SK-N-SH (cell line): ENCODE data around the gene MYO15A. TPM values are rescaled to one million over a fixed set of nuclear protein-coding genes. Genes with fewer than 3 reads are reported as not detected.

Source experiments
- CTCF ChIA-PET: fragments of 300-600, 350-600 bp; formaldehyde crosslinking; extraction: SDS; loops from one replicate; lab custom pipeline; 2021; lab: Yijun Ruan, JAX
- POLR2A ChIA-PET: fragments of 350-600 bp; sonication (Branson Sonifier 250); formaldehyde crosslinking; extraction: SDS; loops from one replicate; lab custom pipeline; 2020; ENCODE audit warnings: antibody characterized with exemption, inconsistent platforms; lab: Yijun Ruan, JAX
- DNase-seq: peaks from one replicate; pipeline ENCODE4 v3.0.0; 2012
- H2AFZ ChIP-seq: fragments of 200-600 bp; sonication (generic); 2 replicates; pipeline ENCODE4 v1.8.1; 2016; ENCODE audit warnings: antibody characterized with exemption, mild to moderate bottlenecking, low read depth
- H3F3A ChIP-seq: fragments of 200-600 bp; sonication (generic); replicated peaks from 2 replicates; pipeline ENCODE3; 2016; ENCODE audit warnings: antibody characterized with exemption, mild to moderate bottlenecking; ENCODE audit not compliant: insufficient read depth
- H3K27ac ChIP-seq, 2 experiments: fragments of 200-500 bp in 1 of 2; fragments of 200-600 bp in 1 of 2; sonication (Bioruptor generic) in 1 of 2; sonication (generic), shearing (Covaris generic) in 1 of 2; 2 replicates each; pipeline versions ENCODE4 v1.5.1 to v1.6.1; 2014 to 2016; ENCODE audit warnings: low read depth in 2 of 2, inconsistent platforms in 1 of 2, low read length in 1 of 2, mild to moderate bottlenecking in 1 of 2, mixed read lengths in 1 of 2
- H3K27me3 ChIP-seq: fragments of 200-600 bp; sonication (generic), shearing (Covaris generic); 2 replicates; pipeline ENCODE4 v1.6.1; 2016; ENCODE audit warnings: mixed run types; ENCODE audit not compliant: insufficient read depth
- H3K36me3 ChIP-seq, 2 experiments: fragments of 200-500 bp in 1 of 2; fragments of 200-600 bp in 1 of 2; sonication (Bioruptor generic) in 1 of 2; sonication (generic) in 1 of 2; replicated peaks in 1 of 2; 2 replicates each; pipeline versions ENCODE3 to v1.5.1; 2014 to 2016; ENCODE audit warnings: low read length in 1 of 2, mild to moderate bottlenecking in 1 of 2; ENCODE audit not compliant: insufficient read depth in 2 of 2, control insufficient read depth in 1 of 2
- H3K4me1 ChIP-seq, 2 experiments: fragments of 200-500 bp in 1 of 2; fragments of 200-600 bp in 1 of 2; sonication (Bioruptor generic) in 1 of 2; sonication (generic), shearing (Covaris generic) in 1 of 2; 2 replicates each; pipeline versions ENCODE4 v1.5.1 to v1.6.1; 2014 to 2016; ENCODE audit warnings: low read depth in 1 of 2, low read length in 1 of 2, mixed run types in 1 of 2; ENCODE audit not compliant: insufficient read depth in 2 of 2, control insufficient read depth in 1 of 2
- H3K4me2 ChIP-seq: fragments of 200-600 bp; sonication (generic), shearing (Covaris generic); 2 replicates; pipeline ENCODE4 v1.6.1; 2017; ENCODE audit warnings: mixed run types
- H3K4me3 ChIP-seq, 2 experiments: fragments of 200-500 bp in 1 of 2; fragments of 200-600 bp in 1 of 2; sonication (Bioruptor generic) in 1 of 2; sonication (generic), shearing (Covaris generic) in 1 of 2; 2 replicates each; pipeline versions ENCODE4 v1.5.1 to v1.8.1; 2014 to 2016; ENCODE audit warnings: low read depth in 2 of 2, inconsistent platforms in 1 of 2, low read length in 1 of 2, mild to moderate bottlenecking in 1 of 2, mixed read lengths in 1 of 2, moderate library complexity in 1 of 2
- H3K79me2 ChIP-seq: fragments of 200-600 bp; sonication (generic); 2 replicates; pipeline ENCODE4 v1.8.1; 2017; ENCODE audit warnings: mild to moderate bottlenecking; ENCODE audit not compliant: insufficient read depth
- H3K9ac ChIP-seq: fragments of 200-600 bp; sonication (generic); 2 replicates; pipeline ENCODE4 v1.6.1; 2017; ENCODE audit warnings: mixed run types
- H3K9me2 ChIP-seq: fragments of 200-600 bp; sonication (generic); 2 replicates; pipeline ENCODE4 v1.6.1; 2017; ENCODE audit warnings: mixed run types
- H3K9me3 ChIP-seq: fragments of 200-600 bp; sonication (generic); 2 replicates; pipeline ENCODE4 v1.6.1; 2017; ENCODE audit warnings: mixed run types, mild to moderate bottlenecking, moderate library complexity
- H4K20me1 ChIP-seq: fragments of 200-600 bp; sonication (generic); 2 replicates; pipeline ENCODE4 v1.6.1; 2017; ENCODE audit warnings: mild to moderate bottlenecking, mixed run types; ENCODE audit not compliant: insufficient read depth
- CHD2 ChIP-seq: fragments of 150-350 bp; IDR thresholded peaks from 2 replicates; pipeline ENCODE4 v1.6.1; 2018; ENCODE audit warnings: low read length; ENCODE audit not compliant: partially characterized antibody
- EP300 ChIP-seq, 2 experiments: IDR thresholded peaks; 2 replicates each; pipeline versions ENCODE4 v1.4.0 to v1.6.1; 2012; ENCODE audit warnings: borderline replicate concordance in 1 of 2, low read depth in 1 of 2, low read length in 1 of 2
- EZH2phosphoT487 ChIP-seq: fragments of 200-600 bp; sonication (generic); IDR thresholded peaks from 2 replicates; pipeline ENCODE4 v1.6.1; 2017; ENCODE audit warnings: low read depth, mixed run types, mild to moderate bottlenecking, antibody characterized with exemption, moderate library complexity, borderline replicate concordance
- FOXJ3 ChIP-seq: sonication (generic); formaldehyde crosslinking; IDR thresholded peaks from 2 replicates; pipeline ENCODE4 v1.5.1; 2020; ENCODE audit warnings: mild to moderate bottlenecking, missing genetic modification reagents
- FOXM1 ChIP-seq: IDR thresholded peaks from 2 replicates; pipeline ENCODE4 v1.4.0; 2012; ENCODE audit warnings: low read depth, mild to moderate bottlenecking
- GABPA ChIP-seq: IDR thresholded peaks from 2 replicates; pipeline ENCODE4 v1.4.0; 2012; ENCODE audit warnings: low read depth, mild to moderate bottlenecking
- GATA2 ChIP-seq: sonication (generic); formaldehyde crosslinking; IDR thresholded peaks from 2 replicates; pipeline ENCODE4 v1.5.0; 2020; ENCODE audit warnings: mild to moderate bottlenecking, missing genetic modification reagents
- JUND ChIP-seq: IDR thresholded peaks from 2 replicates; pipeline ENCODE4 v1.4.0; 2012
- MAX ChIP-seq: IDR thresholded peaks from 2 replicates; pipeline ENCODE4 v1.4.0; 2012; ENCODE audit warnings: low read depth
- NFIC ChIP-seq: IDR thresholded peaks from 2 replicates; pipeline ENCODE4 v1.4.0; 2012; ENCODE audit warnings: borderline replicate concordance
- POLR2AphosphoS5 ChIP-seq: IDR thresholded peaks from 2 replicates; pipeline ENCODE4 v1.6.1; 2012; ENCODE audit warnings: low read depth, low read length
- RCOR1 ChIP-seq: fragments of 150-350 bp; IDR thresholded peaks from 2 replicates; pipeline ENCODE4 v1.6.1; 2017; ENCODE audit warnings: antibody characterized with exemption, low read length
- RFX5 ChIP-seq: IDR thresholded peaks from 2 replicates; pipeline ENCODE4 v1.6.1; 2012; ENCODE audit warnings: mild to moderate bottlenecking, improper control_type of control experiment, low read length
- SIN3A ChIP-seq: IDR thresholded peaks from 2 replicates; pipeline ENCODE4 v1.6.1; 2012; ENCODE audit warnings: low read depth, mild to moderate bottlenecking, low read length, moderate library complexity, borderline replicate concordance
- USF1 ChIP-seq: IDR thresholded peaks from 2 replicates; pipeline ENCODE4 v1.4.0; 2012; ENCODE audit warnings: low read depth, borderline replicate concordance
- WGBS: methylation state at CpG from one replicate; pipeline ENCODE4 v1.1.6; 2017; ENCODE audit warnings: low lambda C conversion rate; 5-methylcytosine and 5-hydroxymethylcytosine counted together
- polyA plus RNA-seq, 3 experiments: library from polyadenylated mRNA; depleted of rRNA; stranded (reverse); fragments of >200 nt; gene quantifications; 2 replicates each; pipeline ENCODE4 v1.2.3, GENCODE V29; 2012
- TF ChIP-seq, protein P1 (sequence below): IDR thresholded peaks from 2 replicates; pipeline ENCODE4 v1.6.1; 2012; ENCODE audit warnings: mild to moderate bottlenecking, low read depth, low read length, moderate library complexity
- TF ChIP-seq, protein P2 (sequence below): IDR thresholded peaks from 2 replicates; pipeline ENCODE4 v1.4.0; 2012; ENCODE audit warnings: low read depth, borderline replicate concordance
- TF ChIP-seq, protein P3 (sequence below): fragments of 200-600 bp; sonication (generic); IDR thresholded peaks from 2 replicates; pipeline ENCODE4 v1.6.1; 2017; ENCODE audit warnings: antibody characterized with exemption, mild to moderate bottlenecking, moderate library complexity

The MYO15A gene
- polyA plus RNA-seq, 1 of the 3 experiments (the other 2 are of a cell fraction): 0.43 TPM

DNA sequence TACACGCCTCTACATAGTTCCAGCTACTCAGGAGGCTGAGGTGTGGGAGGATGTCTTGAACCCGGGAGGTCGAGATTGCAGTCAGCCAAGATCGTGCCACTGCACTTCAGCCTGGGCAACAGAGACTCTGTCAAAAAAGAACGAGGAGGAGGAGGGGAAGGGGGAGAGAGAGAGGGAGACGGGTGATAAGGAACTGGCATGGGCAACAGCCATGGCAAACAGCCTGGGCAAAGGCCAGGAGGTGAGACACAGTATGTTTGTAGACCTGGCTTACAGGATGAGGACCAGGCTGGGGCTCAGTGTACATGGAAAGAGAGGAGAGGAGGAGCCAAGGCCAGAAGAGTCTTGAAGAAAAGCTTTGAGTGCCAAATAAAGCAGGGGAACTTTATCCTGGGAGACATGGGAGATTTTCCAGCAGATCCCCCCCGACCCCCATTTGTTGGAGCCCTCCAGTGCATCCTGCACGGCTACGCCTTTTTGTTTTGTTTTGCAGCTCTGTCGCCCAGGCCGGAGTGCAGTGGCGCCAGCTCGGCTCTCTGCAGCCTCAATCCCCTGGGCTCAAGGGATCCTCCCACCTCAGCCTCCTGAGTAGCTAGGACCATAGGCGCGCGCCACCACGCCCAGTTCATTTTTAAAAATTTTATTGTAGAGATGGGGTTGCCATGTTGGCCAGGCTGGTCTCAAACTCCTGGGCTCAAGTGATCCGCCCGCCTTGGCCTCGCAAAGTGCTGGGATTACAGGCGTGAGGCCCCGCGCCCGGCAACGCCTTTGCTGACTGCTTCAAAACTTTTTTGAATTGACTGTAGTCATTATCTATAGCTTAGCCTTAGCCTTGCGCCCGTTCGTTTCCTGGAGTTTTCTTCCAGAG, 73.8 kb downstream of the MYO15A start:
- Histone ChIP-seq H3K4me3 (peak overlapping the region; percentile 65 to 84), H2AFZ (peak overlapping the region; percentile 80), H3K9me3 (no peaks in the 10 kb centered on the region), H3F3A (peaks cover 38% of the 10 kb centered on the region), H3K27me3 (no peaks in the 10 kb centered on the region), H3K36me3 (peaks cover 2 to 3% of the 10 kb centered on the region in 2 experiments), H3K79me2 (peaks cover 36% of the 10 kb centered on the region), H3K27ac (peak overlapping the region; percentile 96 to 98), H3K4me1 (peaks cover 7 to 32% of the 10 kb centered on the region in 2 experiments; a peak in 2 of 4 replicates), H4K20me1 (peaks cover 32% of the 10 kb centered on the region), H3K4me2 (peak overlapping the region; percentile 98), H3K9me2 (no peaks in the 10 kb centered on the region), H3K9ac (peak overlapping the region; percentile 93)
- no peak for DNase-seq
- no peak for TF ChIP-seq GABPA
- TF ChIP-seq, protein P1, sequence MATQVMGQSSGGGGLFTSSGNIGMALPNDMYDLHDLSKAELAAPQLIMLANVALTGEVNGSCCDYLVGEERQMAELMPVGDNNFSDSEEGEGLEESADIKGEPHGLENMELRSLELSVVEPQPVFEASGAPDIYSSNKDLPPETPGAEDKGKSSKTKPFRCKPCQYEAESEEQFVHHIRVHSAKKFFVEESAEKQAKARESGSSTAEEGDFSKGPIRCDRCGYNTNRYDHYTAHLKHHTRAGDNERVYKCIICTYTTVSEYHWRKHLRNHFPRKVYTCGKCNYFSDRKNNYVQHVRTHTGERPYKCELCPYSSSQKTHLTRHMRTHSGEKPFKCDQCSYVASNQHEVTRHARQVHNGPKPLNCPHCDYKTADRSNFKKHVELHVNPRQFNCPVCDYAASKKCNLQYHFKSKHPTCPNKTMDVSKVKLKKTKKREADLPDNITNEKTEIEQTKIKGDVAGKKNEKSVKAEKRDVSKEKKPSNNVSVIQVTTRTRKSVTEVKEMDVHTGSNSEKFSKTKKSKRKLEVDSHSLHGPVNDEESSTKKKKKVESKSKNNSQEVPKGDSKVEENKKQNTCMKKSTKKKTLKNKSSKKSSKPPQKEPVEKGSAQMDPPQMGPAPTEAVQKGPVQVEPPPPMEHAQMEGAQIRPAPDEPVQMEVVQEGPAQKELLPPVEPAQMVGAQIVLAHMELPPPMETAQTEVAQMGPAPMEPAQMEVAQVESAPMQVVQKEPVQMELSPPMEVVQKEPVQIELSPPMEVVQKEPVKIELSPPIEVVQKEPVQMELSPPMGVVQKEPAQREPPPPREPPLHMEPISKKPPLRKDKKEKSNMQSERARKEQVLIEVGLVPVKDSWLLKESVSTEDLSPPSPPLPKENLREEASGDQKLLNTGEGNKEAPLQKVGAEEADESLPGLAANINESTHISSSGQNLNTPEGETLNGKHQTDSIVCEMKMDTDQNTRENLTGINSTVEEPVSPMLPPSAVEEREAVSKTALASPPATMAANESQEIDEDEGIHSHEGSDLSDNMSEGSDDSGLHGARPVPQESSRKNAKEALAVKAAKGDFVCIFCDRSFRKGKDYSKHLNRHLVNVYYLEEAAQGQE: no peak
- no peak for TF ChIP-seq EZH2phosphoT487
- no peak for TF ChIP-seq RFX5
- TF ChIP-seq, protein P2, sequence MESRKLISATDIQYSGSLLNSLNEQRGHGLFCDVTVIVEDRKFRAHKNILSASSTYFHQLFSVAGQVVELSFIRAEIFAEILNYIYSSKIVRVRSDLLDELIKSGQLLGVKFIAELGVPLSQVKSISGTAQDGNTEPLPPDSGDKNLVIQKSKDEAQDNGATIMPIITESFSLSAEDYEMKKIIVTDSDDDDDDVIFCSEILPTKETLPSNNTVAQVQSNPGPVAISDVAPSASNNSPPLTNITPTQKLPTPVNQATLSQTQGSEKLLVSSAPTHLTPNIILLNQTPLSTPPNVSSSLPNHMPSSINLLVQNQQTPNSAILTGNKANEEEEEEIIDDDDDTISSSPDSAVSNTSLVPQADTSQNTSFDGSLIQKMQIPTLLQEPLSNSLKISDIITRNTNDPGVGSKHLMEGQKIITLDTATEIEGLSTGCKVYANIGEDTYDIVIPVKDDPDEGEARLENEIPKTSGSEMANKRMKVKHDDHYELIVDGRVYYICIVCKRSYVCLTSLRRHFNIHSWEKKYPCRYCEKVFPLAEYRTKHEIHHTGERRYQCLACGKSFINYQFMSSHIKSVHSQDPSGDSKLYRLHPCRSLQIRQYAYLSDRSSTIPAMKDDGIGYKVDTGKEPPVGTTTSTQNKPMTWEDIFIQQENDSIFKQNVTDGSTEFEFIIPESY: no peak
- TF ChIP-seq JUND: no peak
- TF ChIP-seq CHD2: no peak
- TF ChIP-seq EP300 (IDR thresholded peaks at IDR 0.05; ENCODE audit: borderline replicate concordance in 1 of 2, low read depth in 1 of 2, low read length in 1 of 2): no peak
- no peak for TF ChIP-seq SIN3A
- no peak for TF ChIP-seq POLR2AphosphoS5
- no peak for TF ChIP-seq FOXM1
- no peak for TF ChIP-seq GATA2 (CRISPR knock-in tag)
- no peak for TF ChIP-seq FOXJ3 (CRISPR knock-in tag)
- TF ChIP-seq, protein P3, sequence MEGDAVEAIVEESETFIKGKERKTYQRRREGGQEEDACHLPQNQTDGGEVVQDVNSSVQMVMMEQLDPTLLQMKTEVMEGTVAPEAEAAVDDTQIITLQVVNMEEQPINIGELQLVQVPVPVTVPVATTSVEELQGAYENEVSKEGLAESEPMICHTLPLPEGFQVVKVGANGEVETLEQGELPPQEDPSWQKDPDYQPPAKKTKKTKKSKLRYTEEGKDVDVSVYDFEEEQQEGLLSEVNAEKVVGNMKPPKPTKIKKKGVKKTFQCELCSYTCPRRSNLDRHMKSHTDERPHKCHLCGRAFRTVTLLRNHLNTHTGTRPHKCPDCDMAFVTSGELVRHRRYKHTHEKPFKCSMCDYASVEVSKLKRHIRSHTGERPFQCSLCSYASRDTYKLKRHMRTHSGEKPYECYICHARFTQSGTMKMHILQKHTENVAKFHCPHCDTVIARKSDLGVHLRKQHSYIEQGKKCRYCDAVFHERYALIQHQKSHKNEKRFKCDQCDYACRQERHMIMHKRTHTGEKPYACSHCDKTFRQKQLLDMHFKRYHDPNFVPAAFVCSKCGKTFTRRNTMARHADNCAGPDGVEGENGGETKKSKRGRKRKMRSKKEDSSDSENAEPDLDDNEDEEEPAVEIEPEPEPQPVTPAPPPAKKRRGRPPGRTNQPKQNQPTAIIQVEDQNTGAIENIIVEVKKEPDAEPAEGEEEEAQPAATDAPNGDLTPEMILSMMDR: no peak
- no peak for TF ChIP-seq MAX
- TF ChIP-seq NFIC: no peak
- no peak for TF ChIP-seq RCOR1
- no peak for TF ChIP-seq USF1
- ChIA-PET POLR2A (interaction anchor here (0.9 to 2.0 kb wide), 4 partner anchors 16 to 29 kb away, joined by 3 to 5 read pairs (median 4); no protein-coding TSS in a partner anchor), CTCF (interaction anchor here (0.8 to 1.9 kb wide), 2 partner anchors 37 to 40 kb away, joined by 3 to 4 read pairs; no protein-coding TSS in a partner anchor)
- 41% methylated on average over 28 of the region's 28 CpGs for WGBS
